ENCODE measurements around the gene DBI. TPM values are rescaled to one million over a fixed set of nuclear protein-coding genes. Genes with fewer than 3 reads are reported as not detected.

DBI gene
- total RNA-seq, 1 experiment from 2014 or later = 129 TPM

GRCh38 chr2:119393971-119394748, 27.4 kb downstream of the DBI start:
- ATAC-seq (no peak), DNase-seq (ENCODE audit: low read depth, low spot score) (no peak)
- Histone ChIP-seq H4K20me1 (ENCODE audit: insufficient read depth) (no peaks in the 10 kb centered on the region), H3K9ac (ENCODE audit: low read length) (no peak overlapping the region), H2AFZ (ENCODE audit: low read depth, low read length, poor library complexity, severe bottlenecking) (no peak overlapping the region), H3K9me2 (ENCODE audit: insufficient read depth) (no peaks in the 10 kb centered on the region), H3K4me2 (ENCODE audit: low read length) (no peak overlapping the region), H3K9me3 (ENCODE audit: control insufficient read depth in 1 of 2, insufficient read depth in 1 of 2, low read depth in 1 of 2, low read length in 2 of 2) (no peaks in the 10 kb centered on the region), H3K36me3 (ENCODE audit: control insufficient read depth in 1 of 2, insufficient read depth in 2 of 2, low read length in 2 of 2) (no peaks in the 10 kb centered on the region), H3K27me3 (ENCODE audit: insufficient read depth, low read length) (no peaks in the 10 kb centered on the region), H3K79me2 (ENCODE audit: insufficient read depth, low read length) (no peaks in the 10 kb centered on the region), H3K4me1 (ENCODE audit: control insufficient read depth in 1 of 2, insufficient read depth in 2 of 2, low read length in 2 of 2) (peaks cover 11 to 21% of the 10 kb centered on the region in 2 experiments; a peak in 3 of 4 replicates), H3K4me3 (replicated peaks in 1 of 2; ENCODE audit: low read depth in 1 of 2, low read length in 2 of 2) (no peak overlapping the region), H3K27ac (ENCODE audit: low read depth, low read length) (no peak overlapping the region)
- RAD21 ChIA-PET (ENCODE audit: low non-redundant PET in 1 of 2, low total read pairs in 2 of 2, uncharacterized antibody in 2 of 2, unreplicated experiment in 2 of 2) = no interaction called here
- POLR2A ChIA-PET = no interaction called here
- BruUV-seq (replicated peaks) = no TSS peak
- TF ChIP-seq EZH2phosphoT487 (IDR thresholded peaks at IDR 0.05; ENCODE audit: borderline replicate concordance) = no peak
- no peak for TF ChIP-seq CBX3 (IDR thresholded peaks at IDR 0.05; ENCODE audit: low read depth)
- TF ChIP-seq ZBTB33 (IDR thresholded peaks at IDR 0.05; ENCODE audit: extremely low read depth, insufficient replicate concordance, low read length) = no peak
- TF ChIP-seq SRF (IDR thresholded peaks at IDR 0.05; ENCODE audit: low read depth) = no peak
- TF ChIP-seq EGR1 (IDR thresholded peaks at IDR 0.05; ENCODE audit: low read depth) = no peak
- intact Hi-C loops (cut with micrococcal nuclease) = no loop called here
- CTCF ChIA-PET = no interaction called here

GRCh38 chr2:119397196-119397595, 30.4 kb downstream of the DBI start:
- TF ChIP-seq SP1 (IDR thresholded peaks at IDR 0.05; ENCODE audit: low read depth) = no peak
- TF ChIP-seq SIN3A (IDR thresholded peaks at IDR 0.05; ENCODE audit: low read depth) = no peak
- no peak for TF ChIP-seq RAD21 (IDR thresholded peaks at IDR 0.05; ENCODE audit: low read depth)
- no peak for TF ChIP-seq TCF7L2 (IDR thresholded peaks at IDR 0.05; ENCODE audit: borderline replicate concordance, extremely low read depth, insufficient read depth, insufficient read length)
- TF ChIP-seq EZH2 (IDR thresholded peaks at IDR 0.05) = no peak
- no peak for TF ChIP-seq CBX3 (IDR thresholded peaks at IDR 0.05; ENCODE audit: low read depth)
- TF ChIP-seq CTCF (IDR thresholded peaks at IDR 0.05 in 2 of 3, conservative IDR thresholded peaks at IDR 0.05 in 1 of 3; ENCODE audit: borderline replicate concordance in 1 of 3, insufficient read depth in 1 of 3, low read depth in 2 of 3, low read length in 2 of 3) = no peak
- TF ChIP-seq POLR2AphosphoS5 (IDR thresholded peaks at IDR 0.05; ENCODE audit: low read depth, low read length) = no peak
- no peak for TF ChIP-seq EGR1 (IDR thresholded peaks at IDR 0.05; ENCODE audit: low read depth)
- TF ChIP-seq SRF (IDR thresholded peaks at IDR 0.05; ENCODE audit: low read depth) = no peak
- no peak for TF ChIP-seq MAX (IDR thresholded peaks at IDR 0.05)
- TF ChIP-seq POLR2A (IDR thresholded peaks at IDR 0.05; ENCODE audit: borderline replicate concordance, extremely low read depth, insufficient read depth, insufficient read length) = no peak
- peaks cover 3 to 13% of the 10 kb centered on the region in 2 experiments; a peak in 3 of 4 replicates for H3K4me1 ChIP-seq (ENCODE audit: control insufficient read depth in 1 of 2, insufficient read depth in 2 of 2, low read length in 2 of 2)
- no TSS peak for BruUV-seq (replicated peaks)
- CTCF ChIA-PET = no interaction called here
- no peaks in the 10 kb centered on the region for H3K9me2 ChIP-seq (ENCODE audit: insufficient read depth)
- no peak overlapping the region for H3K9ac ChIP-seq (ENCODE audit: low read length)
- RAD21 ChIA-PET (ENCODE audit: low non-redundant PET in 1 of 2, low total read pairs in 2 of 2, uncharacterized antibody in 2 of 2, unreplicated experiment in 2 of 2) = no interaction called here
- intact Hi-C loops (cut with micrococcal nuclease) = no loop called here
- H3K9me3 ChIP-seq (ENCODE audit: control insufficient read depth in 1 of 2, insufficient read depth in 1 of 2, low read depth in 1 of 2, low read length in 2 of 2) = no peaks in the 10 kb centered on the region
- no peak overlapping the region for H3K27ac ChIP-seq (ENCODE audit: low read depth, low read length)
- H4K20me1 ChIP-seq (ENCODE audit: insufficient read depth) = no peaks in the 10 kb centered on the region
- no peaks in the 10 kb centered on the region for H3K27me3 ChIP-seq (ENCODE audit: insufficient read depth, low read length)
- H3K36me3 ChIP-seq (ENCODE audit: control insufficient read depth in 1 of 2, insufficient read depth in 2 of 2, low read length in 2 of 2) = no peaks in the 10 kb centered on the region
- H2AFZ ChIP-seq (ENCODE audit: low read depth, low read length, poor library complexity, severe bottlenecking) = no peak overlapping the region
- DNase-seq (ENCODE audit: low read depth, low spot score) (no peak), ATAC-seq (no peak)
- H3K4me3 ChIP-seq (replicated peaks in 1 of 2; ENCODE audit: low read depth in 1 of 2, low read length in 2 of 2) = no peak overlapping the region
- no peak overlapping the region for H3K4me2 ChIP-seq (ENCODE audit: low read length)
- no peaks in the 10 kb centered on the region for H3K79me2 ChIP-seq (ENCODE audit: insufficient read depth, low read length)
- POLR2A ChIA-PET = no interaction called here

All from HCT116 (cell line).